ENCODE results near the gene P3R3URF. TPM values are rescaled to one million over a fixed set of nuclear protein-coding genes. Genes with fewer than 3 reads are reported as not detected.

Gene P3R3URF
- total RNA-seq, 1 experiment from 2014 or later, result not detected

DNA sequence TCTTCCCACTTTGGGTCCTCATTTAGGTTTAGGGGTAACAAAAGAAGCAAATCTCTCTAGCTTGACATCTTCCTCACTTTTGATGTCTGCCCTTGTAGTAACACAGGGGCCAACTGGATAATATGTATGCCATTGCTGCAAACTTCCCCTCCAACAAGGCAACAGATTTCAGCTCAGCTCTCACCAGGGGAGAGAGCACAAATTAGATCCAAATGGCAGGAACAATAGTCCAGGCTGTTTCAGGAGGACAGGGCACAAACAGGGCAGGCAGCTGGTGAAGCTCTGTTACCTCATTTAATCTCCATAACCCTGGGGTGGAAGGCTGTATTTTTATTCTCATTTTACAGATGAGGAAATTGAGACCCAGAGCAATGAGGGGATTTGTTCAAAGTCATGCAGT lies 39.6 kb downstream of the P3R3URF start:
- Histone ChIP-seq H3K4me1 (replicated peaks; ENCODE audit: insufficient read depth) (peaks cover 53% of the 10 kb centered on the region), H3K27me3 (ENCODE audit: insufficient read depth, low read depth) (no peaks in the 10 kb centered on the region)
- CTCF ChIA-PET, result no interaction called here

DNA sequence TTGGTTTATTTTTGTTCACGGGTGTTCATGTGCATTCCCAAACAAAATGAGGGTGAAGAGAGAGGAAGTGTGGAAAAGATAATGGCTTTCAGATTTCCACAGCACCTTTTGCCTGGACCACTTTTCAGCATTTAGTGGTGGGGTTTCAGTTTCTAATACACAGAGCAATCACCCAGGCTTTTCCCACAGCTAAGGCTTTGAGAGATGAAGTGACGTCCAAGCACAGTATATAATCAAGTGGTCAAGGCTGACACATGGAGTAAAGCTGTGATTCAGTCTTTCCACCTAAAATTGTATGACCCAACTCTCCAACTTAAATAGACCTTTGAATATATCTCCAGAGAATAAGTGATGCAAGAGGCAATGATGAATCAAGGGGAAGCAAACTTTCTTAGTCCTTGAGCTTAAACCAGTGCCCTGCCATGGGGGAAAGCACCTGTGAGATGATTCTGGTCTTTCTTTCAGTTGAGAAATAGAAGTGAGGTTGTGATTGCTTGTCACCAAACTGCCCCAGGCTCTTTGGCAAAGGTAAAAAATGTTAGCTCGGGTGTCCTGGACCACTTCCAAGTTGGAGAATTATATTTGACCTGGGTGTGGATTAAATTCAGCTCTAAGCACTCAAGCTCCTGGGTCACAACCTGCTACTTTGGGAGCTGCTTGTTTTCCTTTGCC lies 41.5 kb downstream of the P3R3URF start:
- peaks cover 39% of the 10 kb centered on the region for H3F3A ChIP-seq (ENCODE audit: insufficient read depth, low read depth)
- H4K20me1 ChIP-seq (ENCODE audit: insufficient read depth), result peaks cover 11% of the 10 kb centered on the region
- H3K9me3 ChIP-seq (ENCODE audit: insufficient read depth, low read depth), result no peaks in the 10 kb centered on the region
- H3K79me2 ChIP-seq (ENCODE audit: low read depth), result peaks cover 34% of the 10 kb centered on the region
- H3K9me2 ChIP-seq (ENCODE audit: insufficient read depth), result no peaks in the 10 kb centered on the region
- ChIA-PET CTCF (interaction anchor here (1.3 kb wide), 2 partner anchors 22 to 38 kb away, joined by 4 to 9 read pairs; no protein-coding TSS in a partner anchor), POLR2A (ENCODE audit: unreplicated experiment) (interaction anchor here (0.5 to 1.2 kb wide), 8 partner anchors 21 to 642 kb away, joined by 3 to 6 read pairs (median 4); no protein-coding TSS in a partner anchor)
- peak overlapping the region; percentile 94 for H3K4me2 ChIP-seq
- H3K4me1 ChIP-seq (replicated peaks; ENCODE audit: insufficient read depth), result peaks cover 50% of the 10 kb centered on the region
- intact Hi-C loops (cut with micrococcal nuclease; ENCODE audit: unreplicated experiment), result loop anchor here (1.0 to 5.0 kb wide), 4 partner anchors 45 to 89 kb away; no protein-coding TSS in a partner anchor
- no TSS peak for BruUV-seq (replicated peaks)
- H3K27me3 ChIP-seq (ENCODE audit: insufficient read depth, low read depth), result no peaks in the 10 kb centered on the region
- H3K36me3 ChIP-seq (ENCODE audit: low read depth), result no peaks in the 10 kb centered on the region
- no peak for TF ChIP-seq EZH2 (IDR thresholded peaks at IDR 0.05; ENCODE audit: low read depth)
- TF ChIP-seq, protein P1, sequence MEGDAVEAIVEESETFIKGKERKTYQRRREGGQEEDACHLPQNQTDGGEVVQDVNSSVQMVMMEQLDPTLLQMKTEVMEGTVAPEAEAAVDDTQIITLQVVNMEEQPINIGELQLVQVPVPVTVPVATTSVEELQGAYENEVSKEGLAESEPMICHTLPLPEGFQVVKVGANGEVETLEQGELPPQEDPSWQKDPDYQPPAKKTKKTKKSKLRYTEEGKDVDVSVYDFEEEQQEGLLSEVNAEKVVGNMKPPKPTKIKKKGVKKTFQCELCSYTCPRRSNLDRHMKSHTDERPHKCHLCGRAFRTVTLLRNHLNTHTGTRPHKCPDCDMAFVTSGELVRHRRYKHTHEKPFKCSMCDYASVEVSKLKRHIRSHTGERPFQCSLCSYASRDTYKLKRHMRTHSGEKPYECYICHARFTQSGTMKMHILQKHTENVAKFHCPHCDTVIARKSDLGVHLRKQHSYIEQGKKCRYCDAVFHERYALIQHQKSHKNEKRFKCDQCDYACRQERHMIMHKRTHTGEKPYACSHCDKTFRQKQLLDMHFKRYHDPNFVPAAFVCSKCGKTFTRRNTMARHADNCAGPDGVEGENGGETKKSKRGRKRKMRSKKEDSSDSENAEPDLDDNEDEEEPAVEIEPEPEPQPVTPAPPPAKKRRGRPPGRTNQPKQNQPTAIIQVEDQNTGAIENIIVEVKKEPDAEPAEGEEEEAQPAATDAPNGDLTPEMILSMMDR (conservative IDR thresholded peaks at IDR 0.05), result no peak
- H2AFZ ChIP-seq, result no peak overlapping the region
- H3K27ac ChIP-seq, result peak overlapping the region; percentile 98
- H3K4me3 ChIP-seq, result peak overlapping the region; percentile 95; the same call in 1 of the 2 replicates
- DNase-seq, result peak; percentile 86 to 100

More for the DNA sequence above, 39.6 kb downstream of the P3R3URF start:
- POLR2A ChIA-PET (ENCODE audit: unreplicated experiment), result no interaction called here
- no peaks in the 10 kb centered on the region for H3K36me3 ChIP-seq (ENCODE audit: low read depth)
- intact Hi-C loops (cut with micrococcal nuclease; ENCODE audit: unreplicated experiment), result no loop called here
- peaks cover 39% of the 10 kb centered on the region for H3F3A ChIP-seq (ENCODE audit: insufficient read depth, low read depth)
- TF ChIP-seq, protein P1 (conservative IDR thresholded peaks at IDR 0.05), result no peak
- TF ChIP-seq EZH2 (IDR thresholded peaks at IDR 0.05; ENCODE audit: low read depth), result no peak
- BruUV-seq (replicated peaks), result no TSS peak
- H3K4me3 ChIP-seq, result no peak overlapping the region
- H3K9me3 ChIP-seq (ENCODE audit: insufficient read depth, low read depth), result no peaks in the 10 kb centered on the region
- DNase-seq, result no peak
- H3K27ac ChIP-seq, result peak overlapping the region; percentile 98
- no peaks in the 10 kb centered on the region for H4K20me1 ChIP-seq (ENCODE audit: insufficient read depth)
- peaks cover 15% of the 10 kb centered on the region for H3K79me2 ChIP-seq (ENCODE audit: low read depth)
- no peaks in the 10 kb centered on the region for H3K9me2 ChIP-seq (ENCODE audit: insufficient read depth)
- peak overlapping the region; percentile 71; the same call in 1 of the 2 replicates for H3K4me2 ChIP-seq
- no peak overlapping the region for H2AFZ ChIP-seq

DNA sequence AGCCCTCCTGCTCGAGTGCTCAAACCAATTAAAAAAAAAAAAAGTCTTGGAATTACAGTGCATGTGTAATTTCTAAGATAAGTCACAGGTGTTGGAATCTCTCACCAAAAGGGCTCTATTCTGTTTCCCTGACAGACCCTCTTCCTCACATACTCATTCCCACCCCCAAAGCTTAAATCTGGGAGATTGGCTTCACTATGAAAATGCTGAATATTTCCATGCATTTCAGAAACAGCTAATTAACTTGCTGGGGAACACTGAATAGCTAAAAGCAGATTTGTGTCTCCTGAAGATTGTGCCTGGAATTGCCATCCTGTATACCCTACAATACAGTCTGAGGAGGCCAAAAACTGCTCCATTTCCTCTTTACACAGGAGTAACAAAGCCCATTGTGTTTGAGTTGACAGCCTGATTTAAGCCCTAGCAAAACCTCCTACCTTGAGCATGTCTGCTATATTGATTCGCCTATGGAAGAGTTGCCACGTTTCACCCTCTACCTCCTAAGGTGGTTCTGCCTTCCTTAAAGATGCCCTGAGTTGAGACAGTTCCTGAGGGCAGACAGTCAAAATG lies 42.4 kb downstream of the P3R3URF start:
- BruUV-seq (replicated peaks), result no TSS peak
- peak overlapping the region; percentile 98 for H3K27ac ChIP-seq
- peaks cover 44% of the 10 kb centered on the region for H3K79me2 ChIP-seq (ENCODE audit: low read depth)
- peaks cover 46% of the 10 kb centered on the region for H3F3A ChIP-seq (ENCODE audit: insufficient read depth, low read depth)
- peaks cover 59% of the 10 kb centered on the region for H3K4me1 ChIP-seq (replicated peaks; ENCODE audit: insufficient read depth)
- no peak for DNase-seq
- H3K9me2 ChIP-seq (ENCODE audit: insufficient read depth), result no peaks in the 10 kb centered on the region
- no peaks in the 10 kb centered on the region for H3K36me3 ChIP-seq (ENCODE audit: low read depth)
- peaks cover 15% of the 10 kb centered on the region for H4K20me1 ChIP-seq (ENCODE audit: insufficient read depth)
- POLR2A ChIA-PET (ENCODE audit: unreplicated experiment), result interaction anchor here (0.7 kb wide), 1 partner anchor 642 kb away, joined by 8 read pairs; no protein-coding TSS in a partner anchor
- no peak for TF ChIP-seq EZH2 (IDR thresholded peaks at IDR 0.05; ENCODE audit: low read depth)
- TF ChIP-seq, protein P1 (conservative IDR thresholded peaks at IDR 0.05), result no peak
- no peak overlapping the region for H2AFZ ChIP-seq
- H3K27me3 ChIP-seq (ENCODE audit: insufficient read depth, low read depth), result no peaks in the 10 kb centered on the region
- CTCF ChIA-PET, result no interaction called here
- H3K4me2 ChIP-seq, result peak overlapping the region; percentile 94
- intact Hi-C loops (cut with micrococcal nuclease; ENCODE audit: unreplicated experiment), result loop anchor here (1.0 to 5.0 kb wide), 3 partner anchors 37 to 447 kb away; no protein-coding TSS in a partner anchor
- no peaks in the 10 kb centered on the region for H3K9me3 ChIP-seq (ENCODE audit: insufficient read depth, low read depth)
- H3K4me3 ChIP-seq, result peak overlapping the region; percentile 95
